PFSK-1 (cell line): ENCODE results near the gene BMP7.

ENCODE experiments used
- FOXP2 ChIP-seq: optimal IDR thresholded peaks from 2 replicates; pipeline ENCODE3; 2011; ENCODE audit warnings: borderline replicate concordance, control low read depth, inconsistent platforms; ENCODE audit not compliant: insufficient read depth; ENCODE audit errors: extremely low read length, extremely low read depth
- POLR2AphosphoS5 ChIP-seq: IDR thresholded peaks from 2 replicates; pipeline ENCODE4 v1.6.1; 2012; ENCODE audit warnings: low read depth, mild to moderate bottlenecking, control low read depth, low read length, moderate library complexity
- REST ChIP-seq, 2 experiments: IDR thresholded peaks; 2 replicates each; pipeline versions ENCODE4 v1.6.1 to v1.8.0; 2011 to 2012; ENCODE audit warnings: low read depth in 2 of 2, low read length in 2 of 2, control low read depth in 1 of 2, inconsistent platforms in 1 of 2, mild to moderate bottlenecking in 1 of 2, moderate library complexity in 1 of 2; ENCODE audit not compliant: insufficient read depth in 1 of 2
- SIN3A ChIP-seq: IDR thresholded peaks from 2 replicates; pipeline ENCODE4 v1.6.1; 2012; ENCODE audit warnings: mild to moderate bottlenecking, low read length, moderate library complexity, borderline replicate concordance; ENCODE audit not compliant: insufficient read depth
- TAF1 ChIP-seq: IDR thresholded peaks from 2 replicates; pipeline ENCODE4 v1.6.1; 2012; ENCODE audit warnings: low read length, control low read depth, borderline replicate concordance; ENCODE audit not compliant: insufficient read depth

Gene BMP7

GRCh38 chr20:57238089-57238488, 28.4 kb downstream of the BMP7 start:
- TF ChIP-seq TAF1 (no peak), POLR2AphosphoS5 (no peak), FOXP2 (no peak)

DNA sequence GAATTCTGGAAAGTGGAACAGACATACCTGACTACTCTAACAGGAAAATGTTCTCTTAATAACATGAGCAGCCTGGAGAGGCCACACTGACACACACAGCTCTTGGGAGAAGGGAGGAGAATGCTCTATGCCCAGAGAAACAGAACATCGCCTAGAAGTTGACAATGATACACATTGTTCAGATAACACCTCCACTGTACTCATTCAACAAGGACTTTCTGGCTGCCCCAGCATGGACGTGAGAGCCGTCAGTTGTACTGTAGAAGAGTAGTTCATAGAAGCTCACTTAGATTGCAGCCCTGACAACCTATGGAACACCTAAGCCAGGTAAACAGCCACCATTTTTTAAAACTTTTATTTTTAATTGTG, 28.9 kb downstream of the BMP7 start:
- TF ChIP-seq REST (IDR thresholded peaks at IDR 0.05; ENCODE audit: insufficient read depth in 1 of 2, low read depth in 2 of 2, low read length in 2 of 2) (no peak), FOXP2 (no peak), SIN3A (no peak), TAF1 (no peak), POLR2AphosphoS5 (no peak)

- TF ChIP-seq TAF1: no peak
- no peak for TF ChIP-seq REST (IDR thresholded peaks at IDR 0.05; ENCODE audit: insufficient read depth in 1 of 2, low read depth in 2 of 2, low read length in 2 of 2)
- TF ChIP-seq FOXP2: no peak
- no peak for TF ChIP-seq POLR2AphosphoS5
These were observed 29.4 kb downstream of the BMP7 start for GRCh38 chr20:57236813-57237584.

DNA sequence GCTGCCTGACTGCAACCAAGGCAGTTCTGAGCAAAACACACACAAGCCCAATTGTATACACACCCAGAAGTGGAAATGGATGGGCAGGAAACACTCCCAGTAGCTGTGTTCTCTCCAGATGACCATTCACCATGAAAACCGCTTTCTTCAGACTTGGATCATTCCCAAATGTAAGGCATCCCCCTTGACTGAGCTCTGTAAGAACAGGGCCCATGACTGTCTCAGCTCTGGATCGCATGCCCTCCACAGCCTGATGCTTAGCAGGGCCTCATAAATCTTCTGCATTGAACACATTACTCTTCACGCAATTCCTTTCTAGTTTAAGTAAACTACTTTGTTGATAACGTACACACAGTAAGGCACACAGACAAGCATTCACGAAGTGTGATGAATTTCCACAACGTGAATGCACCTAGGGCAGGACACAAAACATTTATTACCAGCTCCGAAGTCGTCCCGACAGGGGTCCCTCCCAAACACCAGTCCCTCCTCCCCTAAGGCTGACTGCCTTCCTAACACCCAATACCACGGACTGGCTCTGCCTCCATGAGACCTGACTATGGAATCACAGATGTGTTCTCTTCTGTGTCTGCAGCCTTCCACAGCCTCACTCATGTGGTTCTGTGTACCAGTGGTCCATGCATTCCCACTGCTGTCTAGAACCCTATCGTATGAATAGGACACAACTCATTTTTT, 31.7 kb downstream of the BMP7 start:
- TF ChIP-seq SIN3A: no peak
- TF ChIP-seq REST (IDR thresholded peaks at IDR 0.05; ENCODE audit: insufficient read depth in 1 of 2, low read depth in 2 of 2, low read length in 2 of 2): no peak
- no peak for TF ChIP-seq TAF1
- no peak for TF ChIP-seq POLR2AphosphoS5
- TF ChIP-seq FOXP2: no peak

DNA sequence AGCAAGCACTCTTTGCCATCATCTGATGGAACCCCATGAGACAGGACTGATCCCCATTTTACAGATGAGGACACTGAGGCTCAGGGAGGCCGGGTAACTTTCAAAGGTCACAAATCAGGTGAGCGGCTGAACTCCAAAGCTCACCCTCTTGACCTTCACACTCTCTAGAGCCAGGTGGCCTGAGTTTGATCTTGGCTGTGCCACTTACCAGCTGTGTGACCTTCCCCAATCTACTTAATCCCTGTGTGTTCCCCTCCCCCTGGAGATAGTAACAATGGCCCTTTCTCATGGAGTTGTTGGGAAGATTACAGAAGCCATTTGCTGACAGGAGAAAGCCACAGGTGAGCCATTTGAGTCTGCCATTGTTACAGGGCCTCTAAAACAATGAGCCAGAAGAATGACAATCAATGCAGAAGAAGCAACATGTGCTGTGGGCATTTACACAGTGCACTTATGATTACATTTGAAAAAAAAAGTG, 34.5 kb downstream of the BMP7 start:
- TF ChIP-seq POLR2AphosphoS5: no peak
- TF ChIP-seq TAF1: no peak
- no peak for TF ChIP-seq FOXP2
- TF ChIP-seq SIN3A: no peak
- no peak for TF ChIP-seq REST (IDR thresholded peaks at IDR 0.05; ENCODE audit: insufficient read depth in 1 of 2, low read depth in 2 of 2, low read length in 2 of 2)
